Measurements from ENCODE around the gene PDE8B.

- TF ChIP-seq, protein P1, sequence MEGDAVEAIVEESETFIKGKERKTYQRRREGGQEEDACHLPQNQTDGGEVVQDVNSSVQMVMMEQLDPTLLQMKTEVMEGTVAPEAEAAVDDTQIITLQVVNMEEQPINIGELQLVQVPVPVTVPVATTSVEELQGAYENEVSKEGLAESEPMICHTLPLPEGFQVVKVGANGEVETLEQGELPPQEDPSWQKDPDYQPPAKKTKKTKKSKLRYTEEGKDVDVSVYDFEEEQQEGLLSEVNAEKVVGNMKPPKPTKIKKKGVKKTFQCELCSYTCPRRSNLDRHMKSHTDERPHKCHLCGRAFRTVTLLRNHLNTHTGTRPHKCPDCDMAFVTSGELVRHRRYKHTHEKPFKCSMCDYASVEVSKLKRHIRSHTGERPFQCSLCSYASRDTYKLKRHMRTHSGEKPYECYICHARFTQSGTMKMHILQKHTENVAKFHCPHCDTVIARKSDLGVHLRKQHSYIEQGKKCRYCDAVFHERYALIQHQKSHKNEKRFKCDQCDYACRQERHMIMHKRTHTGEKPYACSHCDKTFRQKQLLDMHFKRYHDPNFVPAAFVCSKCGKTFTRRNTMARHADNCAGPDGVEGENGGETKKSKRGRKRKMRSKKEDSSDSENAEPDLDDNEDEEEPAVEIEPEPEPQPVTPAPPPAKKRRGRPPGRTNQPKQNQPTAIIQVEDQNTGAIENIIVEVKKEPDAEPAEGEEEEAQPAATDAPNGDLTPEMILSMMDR (IDR thresholded peaks at IDR 0.05; ENCODE audit: low read depth, low read length, missing input control), result no peak
- no peak for TF ChIP-seq ZBTB33 (IDR thresholded peaks at IDR 0.05)
- TF ChIP-seq GABPA (IDR thresholded peaks at IDR 0.05 in 1 of 2, conservative IDR thresholded peaks at IDR 0.05 in 1 of 2), result no peak
- TF ChIP-seq YY1 (IDR thresholded peaks at IDR 0.05), result no peak
- no peak for TF ChIP-seq RAD21 (IDR thresholded peaks at IDR 0.05)
- TF ChIP-seq TAF1 (conservative IDR thresholded peaks at IDR 0.05), result no peak
- TF ChIP-seq RXRA (IDR thresholded peaks at IDR 0.05), result no peak
- TF ChIP-seq, protein P2, sequence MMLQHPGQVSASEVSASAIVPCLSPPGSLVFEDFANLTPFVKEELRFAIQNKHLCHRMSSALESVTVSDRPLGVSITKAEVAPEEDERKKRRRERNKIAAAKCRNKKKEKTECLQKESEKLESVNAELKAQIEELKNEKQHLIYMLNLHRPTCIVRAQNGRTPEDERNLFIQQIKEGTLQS (IDR thresholded peaks at IDR 0.05), result no peak
- TF ChIP-seq SP1 (IDR thresholded peaks at IDR 0.05), result no peak
- TF ChIP-seq EGR1 (IDR thresholded peaks at IDR 0.05; ENCODE audit: low read depth in 2 of 2), result no peak
- TF ChIP-seq, protein P3, sequence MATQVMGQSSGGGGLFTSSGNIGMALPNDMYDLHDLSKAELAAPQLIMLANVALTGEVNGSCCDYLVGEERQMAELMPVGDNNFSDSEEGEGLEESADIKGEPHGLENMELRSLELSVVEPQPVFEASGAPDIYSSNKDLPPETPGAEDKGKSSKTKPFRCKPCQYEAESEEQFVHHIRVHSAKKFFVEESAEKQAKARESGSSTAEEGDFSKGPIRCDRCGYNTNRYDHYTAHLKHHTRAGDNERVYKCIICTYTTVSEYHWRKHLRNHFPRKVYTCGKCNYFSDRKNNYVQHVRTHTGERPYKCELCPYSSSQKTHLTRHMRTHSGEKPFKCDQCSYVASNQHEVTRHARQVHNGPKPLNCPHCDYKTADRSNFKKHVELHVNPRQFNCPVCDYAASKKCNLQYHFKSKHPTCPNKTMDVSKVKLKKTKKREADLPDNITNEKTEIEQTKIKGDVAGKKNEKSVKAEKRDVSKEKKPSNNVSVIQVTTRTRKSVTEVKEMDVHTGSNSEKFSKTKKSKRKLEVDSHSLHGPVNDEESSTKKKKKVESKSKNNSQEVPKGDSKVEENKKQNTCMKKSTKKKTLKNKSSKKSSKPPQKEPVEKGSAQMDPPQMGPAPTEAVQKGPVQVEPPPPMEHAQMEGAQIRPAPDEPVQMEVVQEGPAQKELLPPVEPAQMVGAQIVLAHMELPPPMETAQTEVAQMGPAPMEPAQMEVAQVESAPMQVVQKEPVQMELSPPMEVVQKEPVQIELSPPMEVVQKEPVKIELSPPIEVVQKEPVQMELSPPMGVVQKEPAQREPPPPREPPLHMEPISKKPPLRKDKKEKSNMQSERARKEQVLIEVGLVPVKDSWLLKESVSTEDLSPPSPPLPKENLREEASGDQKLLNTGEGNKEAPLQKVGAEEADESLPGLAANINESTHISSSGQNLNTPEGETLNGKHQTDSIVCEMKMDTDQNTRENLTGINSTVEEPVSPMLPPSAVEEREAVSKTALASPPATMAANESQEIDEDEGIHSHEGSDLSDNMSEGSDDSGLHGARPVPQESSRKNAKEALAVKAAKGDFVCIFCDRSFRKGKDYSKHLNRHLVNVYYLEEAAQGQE (IDR thresholded peaks at IDR 0.05), result no peak
- no peak for TF ChIP-seq NR2F2 (IDR thresholded peaks at IDR 0.05)
- no peak for TF ChIP-seq MAX (IDR thresholded peaks at IDR 0.05)
Measured at GRCh38 chr5:77333451-77334123, 123.1 kb downstream of the PDE8B start.
